ENCODE data around the gene TMEM220. TPM values are rescaled to one million over a fixed set of nuclear protein-coding genes. Genes with fewer than 3 reads are reported as not detected.

TMEM220 gene
- total RNA-seq, 1 experiment from 2014 or later = 4.0 TPM

DNA sequence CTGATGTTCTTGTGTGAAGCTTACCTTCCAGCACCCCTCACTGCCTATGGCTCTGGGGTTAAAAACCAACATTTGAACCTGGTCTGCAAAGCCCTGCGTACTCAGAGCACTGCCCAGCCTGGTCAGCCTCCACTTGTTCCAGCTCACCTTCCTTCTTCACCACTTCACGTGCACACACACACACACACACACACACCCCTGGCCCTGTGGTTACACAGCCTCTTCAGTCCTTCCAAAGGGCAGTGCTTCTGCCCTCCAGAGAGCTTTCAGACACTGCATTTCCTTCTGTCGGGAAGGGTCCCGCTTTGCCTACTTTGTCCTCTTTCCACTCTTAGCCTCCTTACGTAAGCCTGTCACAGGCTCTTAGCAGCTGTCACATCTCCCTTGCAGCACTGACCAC lies 9.6 kb upstream of the TMEM220 start:
- Mint-ChIP-seq H3K36me3 (no peaks in the 10 kb centered on the region), H3K27me3 (ENCODE audit: low read depth) (no peaks in the 10 kb centered on the region), H3K9me3 (no peaks in the 10 kb centered on the region), H3K4me1 (peaks cover 10% of the 10 kb centered on the region), H3K27ac (no peak overlapping the region), H3K4me3 (no peak overlapping the region)
- no peak for ATAC-seq
- DNase-seq (ENCODE audit: low spot score) = no peak
- no peak for TF ChIP-seq HMGXB4 (CRISPR knock-in tag; IDR thresholded peaks at IDR 0.05)
- CTCF ChIA-PET = interaction anchor here (0.6 to 3.8 kb wide), 3 partner anchors 18 to 105 kb away, joined by 3 to 99 read pairs (median 3); no protein-coding TSS in a partner anchor
- POLR2A ChIA-PET = interaction anchor here (0.7 kb wide), 1 partner anchor 974 kb away, joined by 3 read pairs; no protein-coding TSS in a partner anchor

DNA sequence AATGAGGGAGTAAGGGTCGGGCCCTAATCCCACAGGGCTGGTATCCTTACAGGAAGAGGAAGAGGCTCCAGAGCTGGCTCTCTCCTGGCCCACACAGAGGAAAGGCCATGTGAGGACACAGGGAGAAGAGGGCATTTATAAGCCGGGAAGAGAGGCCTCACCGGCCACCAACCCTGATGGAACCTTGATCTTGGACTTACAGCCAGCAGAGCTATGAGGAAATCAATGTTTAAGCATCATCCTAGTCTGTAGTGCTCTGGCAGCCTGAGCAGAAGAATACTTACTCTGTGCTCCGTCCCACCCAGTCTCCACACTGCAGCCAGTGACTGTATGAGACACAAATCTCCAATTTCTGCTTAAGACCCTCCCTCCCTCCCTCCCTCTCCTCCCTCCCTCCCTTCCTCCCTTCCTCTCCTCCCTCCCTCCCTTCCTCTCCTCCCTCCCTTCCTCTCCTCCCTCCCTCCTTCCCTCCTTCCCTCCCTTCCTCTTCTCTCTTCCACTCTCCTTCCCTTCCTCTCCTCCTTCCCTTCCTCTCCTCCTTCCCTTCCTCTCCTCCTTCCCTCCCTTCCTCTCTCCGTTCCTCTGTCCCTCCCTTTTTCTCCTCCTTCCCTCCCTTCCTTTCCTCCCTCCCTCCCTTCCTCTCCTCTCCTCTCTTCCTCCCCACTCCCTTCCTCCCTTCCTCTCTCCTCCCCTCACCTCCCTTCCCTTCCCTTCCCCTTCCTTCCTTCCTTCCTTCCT lies 8.9 kb upstream of the TMEM220 start:
- Mint-ChIP-seq H3K27me3 (ENCODE audit: low read depth) (no peaks in the 10 kb centered on the region), H3K9me3 (no peaks in the 10 kb centered on the region), H3K4me1 (peaks cover 10% of the 10 kb centered on the region), H3K27ac (no peak overlapping the region), H3K4me3 (no peak overlapping the region), H3K36me3 (no peaks in the 10 kb centered on the region)
- ATAC-seq (no peak), DNase-seq (ENCODE audit: low spot score) (no peak)
- no peak for TF ChIP-seq ZNF138 (CRISPR knock-in tag; conservative IDR thresholded peaks at IDR 0.05)
- no peak for TF ChIP-seq GRHL2 (CRISPR knock-in tag; IDR thresholded peaks at IDR 0.05; ENCODE audit: insufficient replicate concordance, severe bottlenecking)
- no peak for TF ChIP-seq MXD4 (CRISPR knock-in tag; IDR thresholded peaks at IDR 0.05; ENCODE audit: borderline replicate concordance)
- no peak for TF ChIP-seq ATF3 (CRISPR knock-in tag; conservative IDR thresholded peaks at IDR 0.05)
- no peak for TF ChIP-seq ETV6 (CRISPR knock-in tag; IDR thresholded peaks at IDR 0.05)
- TF ChIP-seq ERG (CRISPR knock-in tag; IDR thresholded peaks at IDR 0.05) = no peak
- no peak for TF ChIP-seq CDX4 (CRISPR knock-in tag; IDR thresholded peaks at IDR 0.05; ENCODE audit: borderline replicate concordance)
- TF ChIP-seq ZSCAN18 (CRISPR knock-in tag; IDR thresholded peaks at IDR 0.05) = no peak
- no peak for TF ChIP-seq NFYB (CRISPR knock-in tag; conservative IDR thresholded peaks at IDR 0.05; ENCODE audit: low read depth)
- TF ChIP-seq IRF2 (CRISPR knock-in tag; IDR thresholded peaks at IDR 0.05; ENCODE audit: borderline replicate concordance, low read depth) = no peak
- TF ChIP-seq, protein P1, sequence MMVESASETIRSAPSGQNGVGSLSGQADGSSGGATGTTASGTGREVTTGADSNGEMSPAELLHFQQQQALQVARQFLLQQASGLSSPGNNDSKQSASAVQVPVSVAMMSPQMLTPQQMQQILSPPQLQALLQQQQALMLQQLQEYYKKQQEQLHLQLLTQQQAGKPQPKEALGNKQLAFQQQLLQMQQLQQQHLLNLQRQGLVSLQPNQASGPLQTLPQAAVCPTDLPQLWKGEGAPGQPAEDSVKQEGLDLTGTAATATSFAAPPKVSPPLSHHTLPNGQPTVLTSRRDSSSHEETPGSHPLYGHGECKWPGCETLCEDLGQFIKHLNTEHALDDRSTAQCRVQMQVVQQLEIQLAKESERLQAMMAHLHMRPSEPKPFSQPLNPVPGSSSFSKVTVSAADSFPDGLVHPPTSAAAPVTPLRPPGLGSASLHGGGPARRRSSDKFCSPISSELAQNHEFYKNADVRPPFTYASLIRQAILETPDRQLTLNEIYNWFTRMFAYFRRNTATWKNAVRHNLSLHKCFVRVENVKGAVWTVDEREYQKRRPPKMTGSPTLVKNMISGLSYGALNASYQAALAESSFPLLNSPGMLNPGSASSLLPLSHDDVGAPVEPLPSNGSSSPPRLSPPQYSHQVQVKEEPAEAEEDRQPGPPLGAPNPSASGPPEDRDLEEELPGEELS (CRISPR knock-in tag; IDR thresholded peaks at IDR 0.05) = no peak
- TF ChIP-seq PRRX2 (CRISPR knock-in tag; IDR thresholded peaks at IDR 0.05) = no peak
- TF ChIP-seq SMAD3 (CRISPR knock-in tag; IDR thresholded peaks at IDR 0.05; ENCODE audit: borderline replicate concordance) = no peak
- TF ChIP-seq KAT7 (CRISPR knock-in tag; IDR thresholded peaks at IDR 0.05; ENCODE audit: borderline replicate concordance) = no peak
- no peak for TF ChIP-seq IRF1 (CRISPR knock-in tag; IDR thresholded peaks at IDR 0.05)
- TF ChIP-seq CTCF (IDR thresholded peaks at IDR 0.05) = no peak
- TF ChIP-seq, protein P2, sequence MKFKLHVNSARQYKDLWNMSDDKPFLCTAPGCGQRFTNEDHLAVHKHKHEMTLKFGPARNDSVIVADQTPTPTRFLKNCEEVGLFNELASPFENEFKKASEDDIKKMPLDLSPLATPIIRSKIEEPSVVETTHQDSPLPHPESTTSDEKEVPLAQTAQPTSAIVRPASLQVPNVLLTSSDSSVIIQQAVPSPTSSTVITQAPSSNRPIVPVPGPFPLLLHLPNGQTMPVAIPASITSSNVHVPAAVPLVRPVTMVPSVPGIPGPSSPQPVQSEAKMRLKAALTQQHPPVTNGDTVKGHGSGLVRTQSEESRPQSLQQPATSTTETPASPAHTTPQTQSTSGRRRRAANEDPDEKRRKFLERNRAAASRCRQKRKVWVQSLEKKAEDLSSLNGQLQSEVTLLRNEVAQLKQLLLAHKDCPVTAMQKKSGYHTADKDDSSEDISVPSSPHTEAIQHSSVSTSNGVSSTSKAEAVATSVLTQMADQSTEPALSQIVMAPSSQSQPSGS (CRISPR knock-in tag; IDR thresholded peaks at IDR 0.05; ENCODE audit: borderline replicate concordance, low read depth) = no peak
- TF ChIP-seq SMAD4 (CRISPR knock-in tag; IDR thresholded peaks at IDR 0.05) = no peak
- ChIA-PET CTCF (interaction anchor here (0.6 to 3.8 kb wide), 3 partner anchors 19 to 110 kb away, joined by 3 to 99 read pairs (median 8); no protein-coding TSS in a partner anchor), POLR2A (no interaction called here)
